HG02884 (cell line): ENCODE data around the gene PAK1.

Source experiments
- ATAC-seq: cut with Tn5 transposase; IDR thresholded peaks from one replicate; pipeline ENCODE4 v1.9.1; 2021; ENCODE audit warnings: mild to moderate bottlenecking, moderate library complexity; ENCODE audit not compliant: unreplicated experiment

The PAK1 gene

GRCh38 chr11:77475206-77475605 lies 1.3 kb upstream of the PAK1 start:
- ATAC-seq: no peak

GRCh38 chr11:77474684-77475060 lies 778 bp upstream of the PAK1 start:
- no peak for ATAC-seq

- ATAC-seq: no peak
Measured at GRCh38 chr11:77472991-77473800, 698 bp downstream of the PAK1 start.

GRCh38 chr11:77471558-77472193 lies 2.2 kb downstream of the PAK1 start:
- no peak for ATAC-seq

- ATAC-seq: no peak
Measured at GRCh38 chr11:77470971-77471370, 2.9 kb downstream of the PAK1 start.

GRCh38 chr11:77470504-77470903 lies 3.4 kb downstream of the PAK1 start:
- no peak for ATAC-seq

GRCh38 chr11:77468527-77468926 lies 5.4 kb downstream of the PAK1 start:
- no peak for ATAC-seq

- no peak for ATAC-seq
Measured at GRCh38 chr11:77467993-77468392, 5.9 kb downstream of the PAK1 start.

GRCh38 chr11:77467233-77467632 lies 6.7 kb downstream of the PAK1 start:
- ATAC-seq: no peak

- peak; percentile 31 for ATAC-seq
Measured at GRCh38 chr11:77457340-77457739, 16.6 kb downstream of the PAK1 start.

- ATAC-seq: no peak
Measured at GRCh38 chr11:77455740-77456139, 18.2 kb downstream of the PAK1 start.

GRCh38 chr11:77454867-77455655 lies 18.8 kb downstream of the PAK1 start:
- ATAC-seq: no peak

GRCh38 chr11:77450227-77450626 lies 23.7 kb downstream of the PAK1 start:
- no peak for ATAC-seq

- no peak for ATAC-seq
Measured at GRCh38 chr11:77449784-77450183, 24.1 kb downstream of the PAK1 start.

GRCh38 chr11:77449060-77449521 lies 24.8 kb downstream of the PAK1 start:
- ATAC-seq: peak; percentile 53

GRCh38 chr11:77448269-77448668 lies 25.6 kb downstream of the PAK1 start:
- ATAC-seq: no peak

GRCh38 chr11:77446911-77447629 lies 26.8 kb downstream of the PAK1 start:
- no peak for ATAC-seq

- no peak for ATAC-seq
Measured at GRCh38 chr11:77444261-77444660, 29.6 kb downstream of the PAK1 start.

GRCh38 chr11:77442394-77443053 lies 31.4 kb downstream of the PAK1 start:
- no peak for ATAC-seq

GRCh38 chr11:77441426-77441825 lies 32.5 kb downstream of the PAK1 start:
- no peak for ATAC-seq
